Glutamatergic neuron (in vitro differentiated cells): ENCODE data around the gene WDFY4. TPM values are rescaled to one million over a fixed set of nuclear protein-coding genes. Genes with fewer than 3 reads are reported as not detected.

ENCODE experiments used
- DNase-seq: peaks from one replicate; pipeline ENCODE4 v3.0.0; 2022
- H3K27ac Mint-ChIP-seq: one replicate; pipeline ENCODE4 v1.8.0; 2020; ENCODE audit warnings: mild to moderate bottlenecking, mixed read lengths, inconsistent platforms; ENCODE audit not compliant: unreplicated experiment
- H3K27me3 Mint-ChIP-seq: one replicate; pipeline ENCODE4 v1.8.0; 2020; ENCODE audit warnings: mild to moderate bottlenecking, moderate library complexity, mixed read lengths, inconsistent platforms; ENCODE audit not compliant: unreplicated experiment
- H3K36me3 Mint-ChIP-seq: one replicate; pipeline ENCODE4 v1.8.0; 2020; ENCODE audit warnings: mild to moderate bottlenecking, mixed read lengths, inconsistent platforms; ENCODE audit not compliant: unreplicated experiment
- H3K4me1 Mint-ChIP-seq: one replicate; pipeline ENCODE4 v1.8.0; 2020; ENCODE audit warnings: mild to moderate bottlenecking, low read depth, mixed read lengths, inconsistent platforms; ENCODE audit not compliant: unreplicated experiment
- H3K4me3 Mint-ChIP-seq: one replicate; pipeline ENCODE4 v1.8.0; 2020; ENCODE audit warnings: mild to moderate bottlenecking, mixed read lengths, inconsistent platforms; ENCODE audit not compliant: unreplicated experiment
- H3K9me3 Mint-ChIP-seq: one replicate; pipeline ENCODE4 v1.8.0; 2020; ENCODE audit warnings: mild to moderate bottlenecking, moderate library complexity, mixed read lengths, inconsistent platforms; ENCODE audit not compliant: unreplicated experiment
- total RNA-seq: library from RNA; stranded (reverse); fragmentation: NEBNext Ultra II Directional; extraction: Animal tissue kit (Norgen Biotek cat#: 25700); gene quantifications from one replicate; pipeline ENCODE4 v1.2.1, GENCODE V29; 2021; ENCODE audit not compliant: unreplicated experiment
- TF ChIP-seq, protein P1 (sequence below): fragments of 200-600 bp; sonication (generic); IDR thresholded peaks from one replicate; pipeline ENCODE4 v1.5.0; 2021; ENCODE audit not compliant: partially characterized antibody, unreplicated experiment

The WDFY4 gene
- total RNA-seq, 1 donor from 2014 or later: not detected

- H3K36me3 Mint-ChIP-seq: peaks cover 3% of the 10 kb centered on the region
- DNase-seq: no peak
- no peak overlapping the region for H3K27ac Mint-ChIP-seq
- peaks cover 4% of the 10 kb centered on the region for H3K4me1 Mint-ChIP-seq
- no peaks in the 10 kb centered on the region for H3K27me3 Mint-ChIP-seq
- peaks cover 1% of the 10 kb centered on the region for H3K9me3 Mint-ChIP-seq
- no peak overlapping the region for H3K4me3 Mint-ChIP-seq
- TF ChIP-seq, protein P1, sequence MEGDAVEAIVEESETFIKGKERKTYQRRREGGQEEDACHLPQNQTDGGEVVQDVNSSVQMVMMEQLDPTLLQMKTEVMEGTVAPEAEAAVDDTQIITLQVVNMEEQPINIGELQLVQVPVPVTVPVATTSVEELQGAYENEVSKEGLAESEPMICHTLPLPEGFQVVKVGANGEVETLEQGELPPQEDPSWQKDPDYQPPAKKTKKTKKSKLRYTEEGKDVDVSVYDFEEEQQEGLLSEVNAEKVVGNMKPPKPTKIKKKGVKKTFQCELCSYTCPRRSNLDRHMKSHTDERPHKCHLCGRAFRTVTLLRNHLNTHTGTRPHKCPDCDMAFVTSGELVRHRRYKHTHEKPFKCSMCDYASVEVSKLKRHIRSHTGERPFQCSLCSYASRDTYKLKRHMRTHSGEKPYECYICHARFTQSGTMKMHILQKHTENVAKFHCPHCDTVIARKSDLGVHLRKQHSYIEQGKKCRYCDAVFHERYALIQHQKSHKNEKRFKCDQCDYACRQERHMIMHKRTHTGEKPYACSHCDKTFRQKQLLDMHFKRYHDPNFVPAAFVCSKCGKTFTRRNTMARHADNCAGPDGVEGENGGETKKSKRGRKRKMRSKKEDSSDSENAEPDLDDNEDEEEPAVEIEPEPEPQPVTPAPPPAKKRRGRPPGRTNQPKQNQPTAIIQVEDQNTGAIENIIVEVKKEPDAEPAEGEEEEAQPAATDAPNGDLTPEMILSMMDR: no peak
Measured at GRCh38 chr10:48768144-48768766, 83.6 kb downstream of the WDFY4 start.

DNA sequence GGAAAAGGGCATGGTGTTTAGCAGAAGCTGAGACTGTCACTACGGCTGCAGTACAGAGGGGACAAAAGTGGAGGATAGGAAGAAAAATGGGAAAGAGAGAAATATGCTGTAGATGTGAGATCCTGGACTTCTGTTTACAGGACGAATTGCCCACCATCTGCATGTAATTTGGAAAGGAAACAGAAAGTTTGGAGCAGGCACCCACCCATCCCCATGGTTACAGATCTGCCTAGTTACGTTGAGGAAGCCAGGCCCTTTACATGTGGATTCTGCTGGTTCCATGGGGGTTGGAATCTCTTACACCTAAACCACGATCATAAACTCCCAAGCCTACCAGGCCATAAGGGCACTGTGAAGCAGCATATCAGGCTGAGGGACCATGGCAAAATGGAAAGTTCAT is 84.3 kb downstream of the WDFY4 start:
- TF ChIP-seq, protein P1: no peak
- H3K36me3 Mint-ChIP-seq: peaks cover 3% of the 10 kb centered on the region
- H3K4me1 Mint-ChIP-seq: peaks cover 4% of the 10 kb centered on the region
- no peak for DNase-seq
- H3K4me3 Mint-ChIP-seq: no peak overlapping the region
- H3K27ac Mint-ChIP-seq: no peak overlapping the region
- peaks cover 1% of the 10 kb centered on the region for H3K9me3 Mint-ChIP-seq
- no peaks in the 10 kb centered on the region for H3K27me3 Mint-ChIP-seq

- Mint-ChIP-seq H3K9me3 (peaks cover 1% of the 10 kb centered on the region), H3K4me3 (no peak overlapping the region)
Measured at GRCh38 chr10:48769706-48770435, 85.2 kb downstream of the WDFY4 start.

GRCh38 chr10:48770561-48771089 is 86.0 kb downstream of the WDFY4 start:
- H3K27ac Mint-ChIP-seq: no peak overlapping the region
- TF ChIP-seq, protein P1: no peak
- H3K9me3 Mint-ChIP-seq: peaks cover 1% of the 10 kb centered on the region
- no peaks in the 10 kb centered on the region for H3K27me3 Mint-ChIP-seq
- peaks cover 3% of the 10 kb centered on the region for H3K36me3 Mint-ChIP-seq
- peaks cover 4% of the 10 kb centered on the region for H3K4me1 Mint-ChIP-seq
- DNase-seq: no peak
- no peak overlapping the region for H3K4me3 Mint-ChIP-seq

More at GRCh38 chr10:48769706-48770435, 85.2 kb downstream of the WDFY4 start:
- H3K27me3 Mint-ChIP-seq: no peaks in the 10 kb centered on the region
- TF ChIP-seq, protein P1: no peak
- no peak overlapping the region for H3K27ac Mint-ChIP-seq
- DNase-seq: no peak
- peaks cover 4% of the 10 kb centered on the region for H3K4me1 Mint-ChIP-seq
- H3K36me3 Mint-ChIP-seq: peaks cover 3% of the 10 kb centered on the region

DNA sequence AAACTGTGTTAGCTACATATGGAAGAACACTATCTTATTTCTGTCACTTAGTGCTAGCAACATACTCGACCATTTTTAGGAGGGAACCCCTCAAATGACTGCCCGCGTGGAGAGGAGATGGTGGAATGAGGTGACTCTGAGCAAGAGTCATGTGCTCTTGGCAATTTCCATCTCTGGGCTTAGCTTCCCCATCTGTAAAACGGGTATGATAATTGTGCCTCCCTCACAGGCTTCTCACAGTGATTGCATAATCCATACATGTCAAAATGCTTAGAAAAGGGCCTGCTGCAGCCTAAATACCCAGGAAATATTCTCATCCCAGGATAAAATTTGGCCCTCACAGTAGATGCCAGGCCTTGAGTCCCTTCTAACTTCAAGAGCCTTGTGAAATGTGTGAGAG is 86.6 kb downstream of the WDFY4 start:
- TF ChIP-seq, protein P1: no peak
- Mint-ChIP-seq H3K27ac (no peak overlapping the region), H3K9me3 (peaks cover 1% of the 10 kb centered on the region), H3K4me3 (no peak overlapping the region), H3K27me3 (no peaks in the 10 kb centered on the region), H3K4me1 (peaks cover 4% of the 10 kb centered on the region), H3K36me3 (peaks cover 3% of the 10 kb centered on the region)
- DNase-seq: no peak
